Body of pancreas (tissue), 4 donors: ENCODE results near the gene CBFB. TPM values are rescaled to one million over a fixed set of nuclear protein-coding genes. Genes with fewer than 3 reads are reported as not detected.

Source experiments
- ATAC-seq: fragments of 150-250 bp; one replicate; pipeline ENCODE4 v1.9.1; 2016
- DNase-seq, 4 donors: peaks; one replicate each; pipeline ENCODE4 v3.0.0-alpha.2; 2019
- H3K27ac ChIP-seq, 4 donors: fragments of 200-600 bp; sonication (generic); 1 replicate in 3 of 4; 2 replicates in 1 of 4; pipeline versions ENCODE4 v1.5.1 to v1.6.1; 2016 to 2019; ENCODE audit warnings: mild to moderate bottlenecking in 1 of 4, mixed read lengths in 1 of 4, moderate library complexity in 1 of 4
- H3K27me3 ChIP-seq, 2 donors: fragments of 200-600 bp; sonication (generic); one replicate each; pipeline ENCODE4 v1.6.0; 2016; ENCODE audit warnings: mild to moderate bottlenecking in 1 of 2
- H3K36me3 ChIP-seq, 2 donors: fragments of 200-600 bp; sonication (generic); replicated peaks in 1 of 2; 2 replicates each; pipeline ENCODE4 v1.5.1; 2016; ENCODE audit warnings: low read depth in 2 of 2; ENCODE audit not compliant: insufficient read depth in 1 of 2
- H3K4me1 ChIP-seq: fragments of 200-600 bp; sonication (generic); one replicate; pipeline ENCODE4 v1.6.0; 2016
- H3K4me3 ChIP-seq, 2 donors: fragments of 200-600 bp; sonication (generic); 1 replicate in 1 of 2; 2 replicates in 1 of 2; pipeline ENCODE4 v1.5.1; 2016 to 2019
- H3K9me3 ChIP-seq, 3 donors: fragments of 200-600 bp; sonication (generic); 1 replicate in 2 of 3; 2 replicates in 1 of 3; pipeline ENCODE4 v1.5.1; 2016
- CTCF ChIP-seq, 7 experiments: fragments of 450-650 bp in 4 of 7; fragments of 200-600 bp in 3 of 7; sonication (generic) in 3 of 7; IDR thresholded peaks; one replicate each; pipeline ENCODE4 v1.5.1; 2016 to 2019; ENCODE audit warnings: antibody characterized with exemption in 7 of 7
- POLR2A ChIP-seq, 3 donors: fragments of 450-650 bp; IDR thresholded peaks; one replicate each; pipeline ENCODE4 v1.6.1; 2016; ENCODE audit warnings: antibody characterized with exemption in 3 of 3, mild to moderate bottlenecking in 2 of 3
- WGBS, 2 donors: methylation state at CpG; one replicate each; pipeline ENCODE4 v1.1.5; 2017; 5-methylcytosine and 5-hydroxymethylcytosine counted together
- intact Hi-C: fragments of 100-400 bp; cut with DNase I; formaldehyde crosslinking; loops from one replicate; pipeline ENCODE4 v1.15.1; 2023
- total RNA-seq, 2 donors: library from RNA; depleted of rRNA; stranded (reverse); fragments of >200 nt; gene quantifications; one replicate each; pipeline ENCODE4 v1.1.0, GENCODE V29; 2016

CBFB gene
- total RNA-seq, 2 donors from 2014 or later: 28.0 to 41.9 TPM

GRCh38 chr16:67068212-67068753, 39.3 kb downstream of the CBFB start:
- Histone ChIP-seq H3K36me3 (peaks cover 5 to 11% of the 10 kb centered on the region in 2 donors), H3K4me3 (no peak overlapping the region), H3K27ac (no peak overlapping the region), H3K4me1 (no peaks in the 10 kb centered on the region), H3K27me3 (no peaks in the 10 kb centered on the region), H3K9me3 (no peaks in the 10 kb centered on the region)
- 98 to 100% methylated on average over 2 of the region's 2 CpGs for WGBS, 2 donors
- no peak for TF ChIP-seq POLR2A (IDR thresholded peaks at IDR 0.05)
- TF ChIP-seq CTCF (IDR thresholded peaks at IDR 0.05): no peak
- DNase-seq (no peak), ATAC-seq (no peak)
- intact Hi-C loops: no loop called here

- Histone ChIP-seq H3K36me3 (peaks cover 5 to 17% of the 10 kb centered on the region in 2 donors), H3K4me3 (no peak overlapping the region), H3K4me1 (no peaks in the 10 kb centered on the region), H3K27ac (no peak overlapping the region), H3K27me3 (no peaks in the 10 kb centered on the region), H3K9me3 (no peaks in the 10 kb centered on the region)
- TF ChIP-seq POLR2A (IDR thresholded peaks at IDR 0.05) (no peak), CTCF (IDR thresholded peaks at IDR 0.05) (no peak)
- no peak for DNase-seq
- intact Hi-C loops: no loop called here
- WGBS, 2 donors: 89 to 93% methylated on average over 4 of the region's 4 CpGs
- no peak for ATAC-seq
Observed at GRCh38 chr16:67071476-67072048, 42.6 kb downstream of the CBFB start.

GRCh38 chr16:67075331-67075730, 46.4 kb downstream of the CBFB start:
- peaks cover 0 to 9% of the 10 kb centered on the region in 2 donors for H3K36me3 ChIP-seq
- no peak overlapping the region for H3K4me3 ChIP-seq
- TF ChIP-seq CTCF (IDR thresholded peaks at IDR 0.05) (no peak), POLR2A (IDR thresholded peaks at IDR 0.05) (no peak)
- 94 to 95% methylated on average over 2 of the region's 2 CpGs for WGBS, 2 donors
- H3K27me3 ChIP-seq: no peaks in the 10 kb centered on the region
- ATAC-seq (no peak), DNase-seq (no peak)
- H3K9me3 ChIP-seq: no peaks in the 10 kb centered on the region
- no peaks in the 10 kb centered on the region for H3K4me1 ChIP-seq
- H3K27ac ChIP-seq: no peak overlapping the region
- intact Hi-C loops: no loop called here

GRCh38 chr16:67077871-67078270, 48.9 kb downstream of the CBFB start:
- intact Hi-C loops: no loop called here
- ATAC-seq: no peak
- no peak for DNase-seq
- Histone ChIP-seq H3K4me3 (no peak overlapping the region), H3K9me3 (no peaks in the 10 kb centered on the region), H3K27me3 (no peaks in the 10 kb centered on the region), H3K36me3 (peaks cover 0 to 8% of the 10 kb centered on the region in 2 donors), H3K27ac (no peak overlapping the region), H3K4me1 (no peaks in the 10 kb centered on the region)
- whole genome bisulfite sequencing, 2 donors: 74 to 80% methylated on average over 4 of the region's 4 CpGs
- TF ChIP-seq CTCF (IDR thresholded peaks at IDR 0.05) (no peak), POLR2A (IDR thresholded peaks at IDR 0.05) (no peak)

- Histone ChIP-seq H3K36me3 (no peaks in the 10 kb centered on the region), H3K4me1 (no peaks in the 10 kb centered on the region), H3K4me3 (no peak overlapping the region), H3K9me3 (no peaks in the 10 kb centered on the region), H3K27me3 (no peaks in the 10 kb centered on the region), H3K27ac (no peak overlapping the region)
- WGBS, 2 donors: 93 to 94% methylated on average over 6 of the region's 6 CpGs
- ATAC-seq (no peak), DNase-seq (no peak)
- no peak for TF ChIP-seq CTCF (IDR thresholded peaks at IDR 0.05)
- no peak for TF ChIP-seq POLR2A (IDR thresholded peaks at IDR 0.05)
- intact Hi-C loops: no loop called here
Observed at GRCh38 chr16:67082100-67082499, 53.2 kb downstream of the CBFB start.
